Activated naive CD4-positive, alpha-beta T cell treated with anti-CD3 and anti-CD28 coated beads, Interleukin-2, amount 10 ng/mL, durations not matched to agents 7 days and 5 days (primary cell): ENCODE measurements around the gene FLAD1.

Experiments
- CTCF ChIA-PET: fragments of 350-600 bp; sonication (Branson Sonifier 250); formaldehyde crosslinking; loops from one replicate; lab custom pipeline; 2021; ENCODE audit warnings: antibody characterized with exemption; lab: Charles Lee
- DNase-seq: peaks from one replicate; pipeline ENCODE4 v3.0.0-alpha.2; 2020
- H3K27ac Mint-ChIP-seq: one replicate; pipeline ENCODE4 v1.8.0; 2021; ENCODE audit warnings: mild to moderate bottlenecking, moderate library complexity, mixed read lengths
- H3K27me3 Mint-ChIP-seq: one replicate; pipeline ENCODE4 v1.8.0; 2021; ENCODE audit warnings: mild to moderate bottlenecking, mixed read lengths
- H3K36me3 Mint-ChIP-seq: one replicate; pipeline ENCODE4 v1.8.0; 2021; ENCODE audit warnings: mixed read lengths
- H3K4me1 Mint-ChIP-seq: one replicate; pipeline ENCODE4 v1.8.0; 2021; ENCODE audit warnings: mixed read lengths
- H3K4me3 Mint-ChIP-seq: one replicate; pipeline ENCODE4 v1.8.0; 2021; ENCODE audit warnings: mild to moderate bottlenecking, moderate library complexity, mixed read lengths
- H3K9me3 Mint-ChIP-seq: one replicate; pipeline ENCODE4 v1.8.0; 2021; ENCODE audit warnings: mixed read lengths

The FLAD1 gene

DNA sequence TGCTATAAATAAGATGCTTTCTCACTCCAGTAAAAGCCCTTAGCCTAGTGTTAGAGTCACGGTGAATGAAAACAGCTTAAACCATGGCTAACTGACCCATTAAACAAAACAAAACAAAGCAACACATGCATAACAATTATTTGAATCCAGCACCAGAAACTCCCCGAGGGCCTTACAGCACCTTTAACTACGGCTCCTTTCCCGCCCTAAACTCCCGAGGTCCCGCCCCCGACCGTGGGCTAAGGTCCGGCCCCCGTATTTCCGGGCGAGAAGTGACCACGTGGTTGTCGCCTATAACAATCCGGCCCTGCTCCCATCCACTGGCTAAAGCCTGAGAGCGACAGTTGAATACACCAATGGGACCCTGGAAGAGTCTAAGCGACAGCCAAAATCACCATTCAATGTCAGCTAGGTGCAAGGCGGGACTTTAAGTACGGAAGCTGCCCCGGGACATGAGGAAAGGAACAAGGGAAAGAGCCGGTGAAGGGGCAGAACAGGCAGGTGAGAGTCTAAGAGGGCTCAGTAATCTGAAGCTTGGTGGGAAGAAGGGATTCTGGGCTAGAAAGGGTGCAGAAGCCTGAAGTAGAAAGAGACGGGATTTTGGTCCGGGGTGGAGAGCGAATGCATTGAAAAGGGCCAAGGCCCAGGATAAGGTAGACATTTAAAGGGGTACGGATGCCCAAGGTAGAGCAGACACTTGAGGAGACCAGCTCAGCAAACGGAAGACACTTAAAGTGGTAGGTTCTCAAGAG, at the start of gene FLAD1:
Gene FLAD1, plus strand, starts transcription at position 448 of the 752 bp plus-strand sequence. CDS start 351 bp downstream, outside the sequence.
- CTCF ChIA-PET: interaction anchor here (0.8 to 4.7 kb wide), 9 partner anchors 13 to 423 kb away, joined by 3 to 72 read pairs (median 4); partner anchors contain the start of genes ADAM15, EFNA4, LENEP and PYGO2
- Mint-ChIP-seq H3K9me3 (no peaks in the 10 kb centered on the region), H3K27ac (no peak within 1 kb of the TSS), H3K36me3 (peaks cover 23% of the 10 kb centered on the region), H3K4me1 (peaks cover 30% of the 10 kb centered on the region), H3K4me3 (no peak within 1 kb of the TSS), H3K27me3 (no peaks in the 10 kb centered on the region)
- DNase-seq: peak; percentile 98

DNA sequence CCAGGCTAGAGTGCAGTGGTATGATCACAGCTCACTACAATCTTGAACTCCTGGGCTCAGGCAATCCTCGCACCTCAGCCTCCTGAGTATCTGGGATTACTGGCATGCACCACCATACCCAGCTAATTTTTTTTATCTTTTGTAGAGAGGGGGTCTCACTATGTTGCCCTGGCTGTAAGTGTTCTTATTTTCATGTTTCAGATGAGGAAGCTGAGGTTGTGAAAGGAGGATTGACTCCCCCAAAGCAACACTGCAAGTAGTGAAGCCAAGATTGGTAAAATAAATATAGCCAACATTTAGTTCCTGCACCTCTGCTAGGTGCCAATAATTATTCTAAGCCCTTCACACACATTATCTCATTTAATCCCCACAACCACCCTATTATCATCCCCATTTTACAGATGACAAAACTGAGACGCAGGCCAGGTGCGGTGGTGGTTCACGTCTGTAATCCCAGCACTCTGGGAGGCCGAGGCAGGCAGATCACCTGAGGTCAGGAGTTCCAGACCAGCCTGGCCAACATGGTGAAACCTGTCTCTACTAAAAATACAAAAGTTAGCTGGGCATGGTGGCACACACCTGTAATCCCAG, 48.7 kb upstream of the FLAD1 start:
- Mint-ChIP-seq H3K36me3 (peaks cover 9% of the 10 kb centered on the region), H3K27me3 (no peaks in the 10 kb centered on the region), H3K4me3 (peak overlapping the region; percentile 27), H3K4me1 (peaks cover 43% of the 10 kb centered on the region), H3K27ac (no peak overlapping the region), H3K9me3 (no peaks in the 10 kb centered on the region)
- no peak for DNase-seq
- CTCF ChIA-PET: interaction anchor here (1.0 kb wide), 1 partner anchor 9 kb away, joined by 3 read pairs; no protein-coding TSS in a partner anchor

DNA sequence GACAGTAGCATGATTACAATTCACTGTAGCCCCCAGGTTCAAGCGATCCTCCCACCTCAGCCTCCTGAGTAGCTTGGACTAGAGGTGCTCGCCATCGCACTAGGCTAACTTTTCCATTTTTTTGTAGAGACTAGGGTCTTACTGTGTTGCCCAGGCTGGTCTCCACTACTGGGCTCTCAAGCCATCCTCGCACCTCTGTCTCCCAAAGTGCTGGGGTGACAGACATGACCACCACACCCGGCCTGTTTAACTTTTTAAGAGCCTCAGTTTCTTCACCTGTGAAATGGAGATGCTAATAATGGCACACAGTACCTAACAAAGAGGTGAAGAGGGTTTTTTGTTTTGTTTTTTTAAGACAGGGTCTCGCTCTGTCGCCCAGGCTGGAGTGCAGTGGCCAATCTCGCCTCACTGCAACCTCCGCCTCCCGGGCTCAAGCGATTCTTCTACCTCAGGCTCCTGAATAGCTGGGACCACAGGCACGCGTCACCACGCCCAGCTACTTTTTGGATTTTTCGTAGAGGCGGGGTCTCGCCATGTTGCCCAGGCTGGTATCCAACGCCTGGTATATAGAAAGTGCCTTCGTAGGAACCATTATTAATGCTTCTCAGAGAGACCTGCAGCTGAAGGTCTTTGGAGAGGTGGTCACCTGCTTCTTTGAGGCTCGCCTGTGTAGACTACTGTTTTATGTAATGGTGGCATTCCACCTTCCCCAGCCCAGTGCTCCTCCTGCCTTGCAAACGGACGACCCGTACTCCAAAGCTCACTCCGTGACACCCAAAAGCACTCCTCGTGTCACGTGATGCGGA, 47.2 kb upstream of the FLAD1 start:
- Mint-ChIP-seq H3K36me3 (peaks cover 4% of the 10 kb centered on the region), H3K4me3 (peak overlapping the region; percentile 91), H3K9me3 (no peaks in the 10 kb centered on the region), H3K4me1 (peaks cover 55% of the 10 kb centered on the region), H3K27ac (peak overlapping the region; percentile 97), H3K27me3 (no peaks in the 10 kb centered on the region)
- DNase-seq: no peak
- CTCF ChIA-PET: interaction anchor here (0.8 to 2.4 kb wide), 17 partner anchors 8 to 455 kb away, joined by 3 to 10 read pairs (median 4); no protein-coding TSS in a partner anchor

DNA sequence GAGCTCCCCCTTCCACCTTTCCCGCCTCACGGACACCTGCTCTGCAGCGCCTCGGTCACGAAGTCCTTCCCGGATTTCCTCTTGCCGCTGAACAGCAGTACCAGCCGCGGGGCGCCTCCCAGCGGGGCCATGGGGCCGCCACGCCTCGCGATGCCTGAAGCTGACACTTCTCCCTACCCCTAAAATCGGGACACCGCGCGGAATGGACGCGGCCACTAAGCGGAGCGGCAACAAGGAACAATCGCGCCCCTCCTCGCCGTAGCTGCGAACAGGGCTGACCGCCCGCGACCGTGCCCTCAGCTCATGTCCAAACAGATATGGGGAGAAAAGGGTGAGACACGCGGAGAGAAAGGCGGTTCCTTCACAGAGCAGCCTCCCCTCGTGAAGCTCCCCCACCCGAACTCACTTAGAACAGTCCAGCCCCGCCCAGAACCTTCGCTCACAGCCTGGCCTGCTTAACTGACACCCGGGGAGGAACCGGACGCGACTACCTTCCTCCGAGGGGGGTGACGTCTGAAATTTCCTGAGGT, 46.5 kb upstream of the FLAD1 start, which contains the start of gene PMVK:
Gene PMVK, minus strand, starts transcription at position 165 of the 530 bp plus-strand sequence. Its CDS starts 34 bp downstream, at position 131.
- Mint-ChIP-seq H3K4me3 (peak within 1 kb of the TSS; percentile 91), H3K9me3 (no peaks in the 10 kb centered on the region), H3K4me1 (peaks cover 61% of the 10 kb centered on the region), H3K27me3 (no peaks in the 10 kb centered on the region), H3K27ac (peak within 1 kb of the TSS; percentile 97), H3K36me3 (peaks cover 2% of the 10 kb centered on the region)
- DNase-seq: peak; percentile 97
- CTCF ChIA-PET: interaction anchor here (0.8 to 2.4 kb wide), 18 partner anchors 8 to 456 kb away, joined by 3 to 10 read pairs (median 4); no protein-coding TSS in a partner anchor

DNA sequence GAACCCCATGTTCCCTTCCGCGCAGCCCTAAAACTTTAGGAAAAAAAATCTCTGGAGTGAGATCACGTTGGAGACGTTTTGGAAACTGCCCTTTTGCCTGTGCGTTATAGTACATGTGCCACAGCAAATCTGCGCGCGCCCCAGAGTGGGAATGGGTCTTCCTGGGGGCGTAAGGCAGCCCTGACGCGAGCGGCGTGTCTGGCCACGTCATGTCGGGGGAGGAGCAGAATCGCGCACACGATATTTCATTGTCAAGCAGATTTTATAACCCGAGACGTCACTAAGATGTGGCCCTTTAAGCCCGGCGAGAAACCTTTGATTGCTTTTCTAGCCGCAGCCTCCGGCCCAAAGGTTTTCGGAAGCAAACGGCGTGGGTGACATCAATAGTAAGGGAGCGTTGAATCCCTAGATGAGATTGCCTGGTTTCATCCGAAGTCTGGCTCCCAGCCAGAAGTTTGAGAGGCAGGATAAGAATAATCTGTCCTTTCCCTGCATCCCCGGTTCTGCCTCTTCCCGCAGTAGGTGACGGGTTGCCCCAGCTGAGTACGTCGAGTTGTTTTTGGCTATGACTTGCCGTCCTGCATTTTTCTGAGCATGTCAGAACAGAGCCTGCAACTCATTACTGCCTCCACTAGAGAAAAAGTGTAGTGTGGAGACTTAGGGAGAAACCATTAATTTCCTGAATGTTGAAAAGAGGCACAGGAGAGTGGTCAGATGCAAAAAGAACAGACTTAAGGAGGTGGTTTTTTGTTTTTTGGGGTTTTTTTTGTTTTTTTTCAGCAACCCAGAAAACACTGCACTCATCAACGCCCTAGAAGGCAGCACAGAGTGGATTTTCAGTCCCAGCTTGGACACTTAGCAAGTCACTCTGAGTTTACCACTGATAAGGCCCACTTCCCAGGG, 45.8 kb upstream of the FLAD1 start:
- DNase-seq: peak; percentile 94
- CTCF ChIA-PET: interaction anchor here (0.8 to 2.4 kb wide), 13 partner anchors 10 to 456 kb away, joined by 3 to 10 read pairs (median 4); no protein-coding TSS in a partner anchor
- H3K27me3 Mint-ChIP-seq: no peaks in the 10 kb centered on the region
- no peaks in the 10 kb centered on the region for H3K9me3 Mint-ChIP-seq
- H3K36me3 Mint-ChIP-seq: peaks cover 2% of the 10 kb centered on the region
- H3K4me3 Mint-ChIP-seq: peak overlapping the region; percentile 91
- H3K4me1 Mint-ChIP-seq: peaks cover 69% of the 10 kb centered on the region
- peak overlapping the region; percentile 97 for H3K27ac Mint-ChIP-seq

DNA sequence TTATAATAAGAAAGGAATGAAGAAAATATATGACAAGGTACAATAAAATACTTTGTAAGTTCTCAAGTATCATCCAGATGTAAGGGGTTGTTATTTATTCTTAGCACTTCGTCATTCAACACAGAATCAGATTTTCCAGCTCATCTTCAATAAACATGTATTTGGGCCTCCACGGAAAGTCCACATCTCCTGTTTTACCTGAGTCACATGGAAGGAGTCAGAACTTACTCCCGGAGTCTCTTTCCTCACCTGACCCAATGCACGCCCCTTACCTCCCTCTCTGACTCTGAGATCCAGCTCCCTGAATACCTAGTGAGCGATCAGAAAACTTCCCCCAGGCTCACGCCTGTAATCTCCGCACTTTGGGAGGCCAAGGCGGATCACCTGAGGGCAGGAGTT, 45.2 kb upstream of the FLAD1 start:
- Mint-ChIP-seq H3K27me3 (no peaks in the 10 kb centered on the region), H3K9me3 (no peaks in the 10 kb centered on the region), H3K4me1 (peaks cover 75% of the 10 kb centered on the region), H3K27ac (peak overlapping the region; percentile 97), H3K4me3 (peak overlapping the region; percentile 91), H3K36me3 (peaks cover 2% of the 10 kb centered on the region)
- DNase-seq: no peak
- CTCF ChIA-PET: interaction anchor here (0.9 to 2.4 kb wide), 4 partner anchors 14 to 378 kb away, joined by 3 to 7 read pairs (median 6); no protein-coding TSS in a partner anchor

DNA sequence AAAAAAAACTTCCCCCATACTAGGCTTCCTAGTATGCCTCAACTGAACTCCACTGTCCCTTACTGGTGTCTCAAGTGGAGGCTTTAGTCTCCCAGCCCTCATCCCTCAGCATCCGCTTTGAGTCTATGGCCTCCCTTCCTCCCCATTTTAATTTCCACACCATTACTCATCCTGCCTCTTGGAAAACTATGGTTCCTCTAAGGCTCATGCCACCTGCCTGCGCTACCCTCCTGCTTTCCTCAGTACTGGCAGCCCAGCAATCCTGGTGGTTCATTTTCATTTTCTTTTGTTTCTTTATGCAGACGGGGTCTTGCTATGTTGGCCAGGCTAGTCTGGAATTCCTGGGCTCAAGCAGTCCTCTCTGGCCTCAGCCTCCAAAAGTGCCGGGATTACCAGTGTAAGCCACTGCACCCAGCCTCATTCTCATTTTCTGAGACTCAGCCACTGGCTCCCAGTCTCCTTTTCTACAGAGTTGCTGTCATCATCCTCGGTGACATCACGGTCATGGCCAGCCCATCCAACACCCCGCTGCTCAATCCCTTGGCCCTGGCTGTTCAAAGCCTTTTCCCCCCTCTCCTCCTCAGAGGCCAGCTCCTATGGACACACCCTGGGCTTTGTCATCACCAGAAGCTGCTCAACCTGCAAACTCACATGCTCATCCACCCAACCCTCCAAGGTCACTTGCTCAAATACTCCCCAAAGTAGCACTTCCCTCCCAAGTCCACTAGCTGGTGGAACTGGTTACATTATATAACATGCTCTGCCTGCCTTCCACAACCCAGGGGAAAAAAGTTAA, 44.3 kb upstream of the FLAD1 start:
- Mint-ChIP-seq H3K9me3 (no peaks in the 10 kb centered on the region), H3K36me3 (peaks cover 5% of the 10 kb centered on the region), H3K4me1 (peaks cover 81% of the 10 kb centered on the region), H3K27ac (peak overlapping the region; percentile 97), H3K27me3 (no peaks in the 10 kb centered on the region), H3K4me3 (peak overlapping the region; percentile 64)
- CTCF ChIA-PET: interaction anchor here (0.6 to 2.4 kb wide), 3 partner anchors 16 to 597 kb away, joined by 4 to 7 read pairs (median 4); no protein-coding TSS in a partner anchor
- DNase-seq: no peak

DNA sequence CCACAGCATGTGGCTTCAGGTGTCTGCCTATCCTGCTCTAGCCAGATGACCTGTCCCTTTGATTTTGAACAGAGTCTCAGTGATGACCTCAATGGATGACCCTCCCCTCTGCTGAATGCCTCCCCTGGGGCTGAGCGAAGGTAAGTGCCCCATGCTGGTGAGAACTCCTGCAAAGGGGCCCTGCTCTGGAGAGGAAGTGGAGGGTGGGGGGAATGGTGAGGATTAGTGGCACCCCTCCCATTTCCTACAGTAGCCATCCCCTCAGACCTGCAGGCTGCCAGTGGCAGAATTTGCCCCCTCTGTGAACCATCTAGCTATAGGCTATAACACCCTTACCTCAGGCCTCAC, 43.0 kb upstream of the FLAD1 start:
- no peaks in the 10 kb centered on the region for H3K27me3 Mint-ChIP-seq
- peak overlapping the region; percentile 95 for H3K27ac Mint-ChIP-seq
- DNase-seq: no peak
- no peaks in the 10 kb centered on the region for H3K9me3 Mint-ChIP-seq
- CTCF ChIA-PET: interaction anchor here (0.6 to 1.4 kb wide), 4 partner anchors 17 to 380 kb away, joined by 3 to 7 read pairs (median 4); no protein-coding TSS in a partner anchor
- peaks cover 8% of the 10 kb centered on the region for H3K36me3 Mint-ChIP-seq
- H3K4me3 Mint-ChIP-seq: no peak overlapping the region
- peaks cover 84% of the 10 kb centered on the region for H3K4me1 Mint-ChIP-seq

DNA sequence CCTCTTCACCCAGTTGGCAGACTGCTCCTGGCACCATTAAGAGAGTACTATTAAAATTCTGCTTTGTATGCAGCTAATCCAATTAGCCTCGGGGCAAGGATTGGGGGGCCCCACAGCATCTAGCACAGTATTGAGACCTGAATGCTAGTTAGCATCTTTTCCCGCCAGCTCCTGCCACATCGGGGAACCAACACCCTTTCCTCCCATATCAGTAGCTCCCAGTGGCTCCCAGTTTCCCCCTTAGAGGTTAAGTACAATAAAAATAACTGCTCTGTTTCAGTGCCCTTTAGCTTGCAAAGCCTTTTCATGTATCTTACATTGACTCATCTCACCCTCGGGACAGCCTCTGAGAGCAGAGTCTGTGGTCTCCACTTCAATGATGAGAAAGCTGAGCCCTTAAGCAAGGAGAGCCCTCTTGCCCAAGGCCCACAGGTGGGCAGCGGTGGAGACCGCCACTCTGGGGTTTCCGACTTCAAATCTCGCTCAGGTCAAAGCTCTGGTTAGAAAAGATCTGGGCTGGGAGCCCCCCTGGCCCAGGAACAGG, 42.4 kb upstream of the FLAD1 start:
- no peak for DNase-seq
- CTCF ChIA-PET: interaction anchor here (1.0 to 1.4 kb wide), 3 partner anchors 58 to 381 kb away, joined by 3 to 7 read pairs (median 4); no protein-coding TSS in a partner anchor
- H3K27ac Mint-ChIP-seq: peak overlapping the region; percentile 95
- no peaks in the 10 kb centered on the region for H3K27me3 Mint-ChIP-seq
- no peaks in the 10 kb centered on the region for H3K9me3 Mint-ChIP-seq
- H3K4me3 Mint-ChIP-seq: no peak overlapping the region
- peaks cover 79% of the 10 kb centered on the region for H3K4me1 Mint-ChIP-seq
- peaks cover 8% of the 10 kb centered on the region for H3K36me3 Mint-ChIP-seq

DNA sequence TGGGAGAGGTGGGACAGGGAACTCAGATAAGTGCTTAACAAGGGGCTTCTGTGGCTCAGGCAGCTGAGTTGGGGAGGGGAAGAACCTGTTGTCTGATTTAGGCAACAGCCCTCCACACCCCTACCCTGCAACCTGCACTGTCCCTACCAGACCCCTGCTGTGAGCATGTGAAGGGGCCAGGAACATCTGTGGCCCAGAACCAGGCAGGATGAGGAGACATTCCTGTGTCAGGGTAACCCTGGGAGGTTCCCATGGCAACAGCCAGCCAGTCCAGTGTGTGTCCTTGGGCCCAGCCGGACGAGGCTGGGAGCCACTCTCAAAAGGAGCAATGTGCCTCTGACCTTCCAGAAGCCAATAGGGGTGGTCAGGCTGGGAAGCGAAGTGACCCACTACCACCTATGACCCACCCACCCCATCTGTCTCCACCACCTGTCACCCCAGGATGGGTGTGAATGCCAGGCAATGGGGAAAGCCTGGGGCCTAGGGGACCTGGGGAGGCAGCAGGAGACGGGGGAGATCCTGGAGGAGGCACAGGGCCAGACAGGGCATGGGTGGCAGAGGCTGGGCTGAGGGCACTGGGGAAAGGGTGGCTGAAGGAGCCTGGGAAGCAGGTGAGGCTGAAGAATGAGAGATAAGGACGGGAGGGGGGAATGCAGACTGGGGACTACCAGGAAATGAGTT, 41.7 kb upstream of the FLAD1 start:
- peaks cover 72% of the 10 kb centered on the region for H3K4me1 Mint-ChIP-seq
- DNase-seq: no peak

DNA sequence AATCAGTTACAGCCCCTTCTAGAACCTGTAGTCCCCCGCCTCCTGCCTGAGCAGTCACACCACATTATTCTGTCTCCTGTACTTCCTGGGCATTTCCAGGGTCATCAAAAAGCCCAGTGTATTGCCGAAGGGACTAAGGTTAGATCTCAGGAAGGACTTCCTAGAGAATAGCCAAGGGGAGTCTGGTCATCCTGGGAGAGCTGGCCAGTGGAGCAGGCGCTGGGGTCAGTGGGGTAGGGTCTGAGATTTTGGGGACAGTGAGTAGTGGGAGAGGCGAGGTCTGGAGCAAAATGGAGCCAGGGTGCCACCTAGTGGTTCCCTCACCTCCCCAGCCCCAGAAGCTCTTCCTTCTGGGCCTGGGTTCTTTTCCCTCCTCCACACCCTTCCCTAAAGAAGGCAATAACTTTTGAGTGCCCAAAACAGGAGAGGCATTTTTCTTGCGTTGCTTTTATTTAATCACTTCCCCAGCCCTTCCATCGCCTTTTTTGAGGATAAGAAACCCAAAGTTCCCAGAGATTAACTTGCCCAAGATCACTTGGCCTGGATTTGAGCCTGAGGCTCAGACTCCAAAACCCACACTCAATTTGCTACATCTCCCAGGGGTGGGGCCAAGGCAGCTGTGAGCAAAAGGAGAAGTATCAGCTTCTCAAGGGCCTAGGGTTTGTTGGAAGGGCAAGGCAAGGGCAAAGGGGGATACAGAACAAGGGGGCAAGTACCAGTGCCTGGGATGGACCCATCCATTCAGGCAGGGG, 39.3 kb upstream of the FLAD1 start:
- no peaks in the 10 kb centered on the region for H3K27me3 Mint-ChIP-seq
- no peak overlapping the region for H3K4me3 Mint-ChIP-seq
- H3K9me3 Mint-ChIP-seq: no peaks in the 10 kb centered on the region
- H3K4me1 Mint-ChIP-seq: peaks cover 61% of the 10 kb centered on the region
- CTCF ChIA-PET: interaction anchor here (0.6 to 1.9 kb wide), 22 partner anchors 8 to 397 kb away, joined by 3 to 12 read pairs (median 4); partner anchors contain the start of gene FLAD1
- DNase-seq: peak; percentile 61
- peak overlapping the region; percentile 95 for H3K27ac Mint-ChIP-seq
- H3K36me3 Mint-ChIP-seq: peaks cover 27% of the 10 kb centered on the region

More for the DNA sequence above, 41.7 kb upstream of the FLAD1 start:
- Mint-ChIP-seq H3K27ac (peak overlapping the region; percentile 95), H3K36me3 (peaks cover 12% of the 10 kb centered on the region), H3K9me3 (no peaks in the 10 kb centered on the region), H3K27me3 (no peaks in the 10 kb centered on the region), H3K4me3 (peak overlapping the region; percentile 21)
- CTCF ChIA-PET: interaction anchor here (1.3 to 1.4 kb wide), 2 partner anchors 58 to 382 kb away, joined by 4 to 7 read pairs; no protein-coding TSS in a partner anchor
